HepG2 (cell line): Measurements from ENCODE around the gene ZDHHC7. TPM values are rescaled to one million over a fixed set of nuclear protein-coding genes. Genes with fewer than 3 reads are reported as not detected.

Source experiments
- AKAP8 ChIP-seq: sonication (generic); formaldehyde crosslinking; IDR thresholded peaks from 2 replicates; pipeline ENCODE4 v1.5.1; 2020; ENCODE audit warnings: mild to moderate bottlenecking, missing genetic modification reagents
- ARHGAP35 ChIP-seq: sonication (generic); formaldehyde crosslinking; IDR thresholded peaks from 2 replicates; pipeline ENCODE4 v1.9.0; 2022; ENCODE audit warnings: mild to moderate bottlenecking, inconsistent platforms, moderate library complexity, missing genetic modification reagents, borderline replicate concordance
- CEBPG ChIP-seq: IDR thresholded peaks from 2 replicates; pipeline ENCODE4 v1.6.1; 2016
- ELF1 ChIP-seq: sonication (generic); formaldehyde crosslinking; IDR thresholded peaks from 2 replicates; pipeline ENCODE4 v1.4.0; 2020; ENCODE audit warnings: missing genetic modification reagents
- GATA4 ChIP-seq: sonication (generic); IDR thresholded peaks from 2 replicates; pipeline ENCODE4 v1.6.1; 2016; ENCODE audit warnings: antibody characterized with exemption, low read depth, borderline replicate concordance
- HOXA3 ChIP-seq: sonication (generic); formaldehyde crosslinking; IDR thresholded peaks from 2 replicates; pipeline ENCODE4 v1.5.0; 2020; ENCODE audit warnings: missing genetic modification reagents
- HOXD1 ChIP-seq: sonication (generic); formaldehyde crosslinking; IDR thresholded peaks from 2 replicates; pipeline ENCODE4 v1.5.0; 2020; ENCODE audit warnings: missing genetic modification reagents
- ISX ChIP-seq: sonication (generic); formaldehyde crosslinking; conservative IDR thresholded peaks from 2 replicates; pipeline ENCODE4 v1.5.0; 2020; ENCODE audit warnings: missing genetic modification reagents
- KDM2A ChIP-seq: sonication (generic); formaldehyde crosslinking; IDR thresholded peaks from 2 replicates; pipeline ENCODE4 v1.4.0; 2020; ENCODE audit warnings: low read depth, missing genetic modification reagents, borderline replicate concordance
- LCORL ChIP-seq, 2 experiments: fragments of 450-650 bp in 1 of 2; sonication (generic) in 1 of 2; formaldehyde crosslinking in 1 of 2; IDR thresholded peaks; 2 replicates each; pipeline versions ENCODE4 v1.5.0 to v1.6.1; 2017 to 2020; ENCODE audit warnings: antibody characterized with exemption in 1 of 2, missing genetic modification reagents in 1 of 2
- PPARG ChIP-seq: conservative IDR thresholded peaks from 2 replicates; pipeline ENCODE4 v1.6.1; 2016; ENCODE audit warnings: missing biosample characterization, missing genetic modification reagents
- SALL1 ChIP-seq: sonication (generic); formaldehyde crosslinking; IDR thresholded peaks from 2 replicates; pipeline ENCODE4 v1.8.0; 2022; ENCODE audit warnings: mild to moderate bottlenecking, missing genetic modification reagents
- SOX5 ChIP-seq: IDR thresholded peaks from 2 replicates; pipeline ENCODE4 v1.6.1; 2016; ENCODE audit warnings: borderline replicate concordance
- ZBTB40 ChIP-seq, 2 experiments: fragments of 450-650 bp in 1 of 2; sonication (generic) in 1 of 2; formaldehyde crosslinking in 1 of 2; IDR thresholded peaks; 2 replicates each; pipeline versions ENCODE4 v1.6.1 to v1.8.0; 2016 to 2022; ENCODE audit warnings: antibody characterized with exemption in 1 of 2, mild to moderate bottlenecking in 1 of 2, missing genetic modification reagents in 1 of 2
- ZFP90 ChIP-seq: sonication (generic); formaldehyde crosslinking; IDR thresholded peaks from 2 replicates; pipeline ENCODE4 v1.8.0; 2022; ENCODE audit warnings: missing genetic modification reagents, mild to moderate bottlenecking, inconsistent platforms, borderline replicate concordance
- ZNF24 ChIP-seq: fragments of 450-650 bp; IDR thresholded peaks from 2 replicates; pipeline ENCODE4 v1.6.1; 2017; ENCODE audit warnings: antibody characterized with exemption, mild to moderate bottlenecking
- ZNF274 ChIP-seq: sonication (generic); formaldehyde crosslinking; IDR thresholded peaks from 2 replicates; pipeline ENCODE4 v1.5.1; 2020; ENCODE audit warnings: mild to moderate bottlenecking, missing genetic modification reagents
- ZNF558 ChIP-seq: sonication (generic); formaldehyde crosslinking; IDR thresholded peaks from 2 replicates; pipeline ENCODE4 v1.9.0; 2022; ENCODE audit warnings: mild to moderate bottlenecking, missing genetic modification reagents, borderline replicate concordance
- ZNF746 ChIP-seq: sonication (generic); formaldehyde crosslinking; IDR thresholded peaks from 2 replicates; pipeline ENCODE4 v1.8.0; 2022; ENCODE audit warnings: mild to moderate bottlenecking, missing genetic modification reagents
- ZNF75D ChIP-seq: sonication (generic); formaldehyde crosslinking; IDR thresholded peaks from 2 replicates; pipeline ENCODE4 v1.8.1; 2023; ENCODE audit warnings: missing genetic modification reagents, mild to moderate bottlenecking, borderline replicate concordance
- ZNF850 ChIP-seq: sonication (generic); formaldehyde crosslinking; conservative IDR thresholded peaks from 2 replicates; pipeline ENCODE4 v1.9.0; 2021; ENCODE audit warnings: mild to moderate bottlenecking, missing genetic modification reagents
- polyA plus RNA-seq, 8 experiments: library from polyadenylated mRNA; depleted of rRNA in 3 of 8; stranded (reverse) in 7 of 8; unstranded in 1 of 8; fragments of >200 nt; fragmentation: Illumina TruSeq in 4 of 8; extraction: Trizol in 4 of 8; gene quantifications; 2 replicates each; pipeline versions ENCODE4 v1.2.1 to v1.2.3, GENCODE V29; 2011 to 2016; ENCODE audit warnings: low read depth in 4 of 8, missing spikeins in 1 of 8, mixed read lengths in 1 of 8; ENCODE audit not compliant: insufficient read depth in 1 of 8
- total RNA-seq, 5 experiments: library from RNA; depleted of rRNA; stranded (reverse); fragments of >200 nt; fragmentation: Illumina TruSeq; extraction: Trizol; gene quantifications; 2 replicates each; pipeline ENCODE4 v1.2.3, GENCODE V29; 2016; ENCODE audit warnings: low read depth in 1 of 5

The ZDHHC7 gene
- total and polyA plus RNA-seq, 2 of the 13 experiments (the other 11 are each of a cell fraction or from before 2014, with no cell fraction given), result 46.8 to 67.6 TPM

DNA sequence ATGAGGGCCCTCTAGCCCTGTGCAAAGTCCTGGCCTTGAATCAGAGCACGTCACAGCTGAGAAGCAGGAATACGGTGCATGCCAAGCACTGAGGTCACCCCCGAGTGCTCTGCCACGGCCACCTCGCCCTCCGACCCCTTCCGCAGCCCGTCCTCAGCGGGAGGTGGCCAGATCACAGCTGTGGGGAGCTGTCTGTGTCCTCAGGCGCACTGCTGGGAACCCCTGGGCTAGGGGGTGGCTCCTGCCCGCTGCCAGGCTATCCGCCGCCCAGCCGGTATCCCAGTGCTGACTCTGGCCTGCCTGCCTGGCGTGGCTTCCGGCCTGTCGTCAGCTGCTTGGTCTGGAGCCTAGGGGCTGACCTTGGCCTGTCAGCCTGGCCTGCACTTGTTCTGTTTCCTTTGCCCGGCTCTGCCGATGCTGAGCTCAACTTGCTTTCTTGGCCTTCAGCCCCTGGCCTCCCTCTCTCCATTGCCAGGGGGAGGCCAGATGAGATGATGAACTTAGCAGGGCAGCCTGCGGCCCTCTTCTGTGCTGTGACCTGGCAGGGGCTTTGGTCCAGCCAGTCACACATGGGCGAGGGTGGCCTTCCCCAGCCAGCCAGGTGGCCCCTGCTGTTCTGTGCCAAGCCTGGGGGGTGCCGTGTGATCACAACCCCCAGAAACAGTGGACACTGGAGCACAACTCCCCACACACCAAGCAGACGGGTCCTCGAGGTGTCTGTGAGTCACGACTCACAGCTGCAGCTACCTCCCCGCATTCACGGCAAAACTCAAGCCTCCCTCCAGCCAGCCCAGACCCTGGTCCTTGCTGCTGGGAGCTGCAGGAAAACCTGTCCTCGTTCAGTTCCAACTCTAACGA is 77.3 kb downstream of the ZDHHC7 start (continued):
- no peak for TF ChIP-seq ZBTB40 (IDR thresholded peaks at IDR 0.05)
- TF ChIP-seq ZBTB40 (CRISPR knock-in tag; IDR thresholded peaks at IDR 0.05), result no peak
- TF ChIP-seq SALL1 (CRISPR knock-in tag), result peak; percentile 81; the same call in 1 of the 2 replicates
- peak; percentile 73 for TF ChIP-seq HOXD1 (CRISPR knock-in tag)
- peak; percentile 29; the same call in 1 of the 2 replicates for TF ChIP-seq ZNF558
- TF ChIP-seq LCORL (IDR thresholded peaks at IDR 0.05), result no peak
- peak; percentile 83 for TF ChIP-seq LCORL (CRISPR knock-in tag; IDR thresholded peaks at IDR 0.05)
- TF ChIP-seq CEBPG (CRISPR knock-in tag), result 0 out of 2 replicates have a peak, but pooled peaks have one; percentile 17
- TF ChIP-seq ISX (CRISPR knock-in tag), result no peak
- TF ChIP-seq ARHGAP35 (CRISPR knock-in tag), result 0 out of 2 replicates have a peak, but pooled peaks have one; percentile 70
- no peak for TF ChIP-seq ZNF75D
- 0 out of 2 replicates have a peak, but pooled peaks have one; percentile 42 for TF ChIP-seq PPARG (CRISPR knock-in tag)
- TF ChIP-seq ZFP90 (CRISPR knock-in tag), result 0 out of 2 replicates have a peak, but pooled peaks have one; percentile 69
- no peak for TF ChIP-seq ZNF850
- peak; percentile 29; the same call in 1 of the 2 replicates for TF ChIP-seq SOX5 (CRISPR knock-in tag)
- TF ChIP-seq ZNF24, result no peak
- TF ChIP-seq GATA4, result no peak
- TF ChIP-seq KDM2A (CRISPR knock-in tag), result peak; percentile 84
- TF ChIP-seq HOXA3 (CRISPR knock-in tag), result peak; percentile 80
- TF ChIP-seq ZNF746 (CRISPR knock-in tag), result no peak
- TF ChIP-seq ELF1 (CRISPR knock-in tag), result peak; percentile 77
- TF ChIP-seq ZNF274 (CRISPR knock-in tag), result peak; percentile 64; the same call in 1 of the 2 replicates
- TF ChIP-seq AKAP8 (CRISPR knock-in tag), result peak; percentile 46
